ENCODE results near the gene PNMA8C. TPM values are rescaled to one million over a fixed set of nuclear protein-coding genes. Genes with fewer than 3 reads are reported as not detected.

The PNMA8C gene
- total RNA-seq, 1 experiment from 2014 or later: not detected

DNA sequence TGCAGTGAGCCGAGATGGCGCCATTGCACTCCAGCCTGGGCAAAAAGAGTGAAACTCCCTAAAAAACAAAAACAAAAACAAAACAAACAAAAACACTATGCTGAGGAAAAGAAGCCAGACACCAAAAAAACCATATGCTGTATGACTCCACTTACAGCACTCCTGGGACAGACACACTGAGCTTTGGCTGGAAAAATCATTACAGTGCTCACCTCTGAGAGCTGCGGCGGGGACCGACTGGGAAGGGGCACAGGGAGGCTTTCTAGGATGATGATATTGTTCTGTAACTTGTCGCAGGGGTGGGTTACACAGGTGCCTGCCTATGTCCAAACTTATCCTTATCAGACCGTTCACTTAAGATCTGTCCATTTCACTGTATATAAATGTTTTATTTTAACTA is 34.8 kb upstream of the PNMA8C start:
- CTCF ChIA-PET: no interaction called here
- H3K4me1 ChIP-seq (ENCODE audit: insufficient read depth, low read length): peaks cover 13% of the 10 kb centered on the region
- POLR2A ChIA-PET (ENCODE audit: unreplicated experiment): no interaction called here
- H3K9me3 ChIP-seq (ENCODE audit: low read length): no peaks in the 10 kb centered on the region
- ATAC-seq (no peak), DNase-seq (no peak)
- H2AFZ ChIP-seq (ENCODE audit: low read length): no peak overlapping the region
- no peaks in the 10 kb centered on the region for H3K27me3 ChIP-seq (ENCODE audit: low read length)
- no peak overlapping the region for H3K9ac ChIP-seq (ENCODE audit: low read length)
- no peaks in the 10 kb centered on the region for H3F3A ChIP-seq (ENCODE audit: low read length, unreplicated experiment)
- H4K20me1 ChIP-seq (ENCODE audit: low read length): no peaks in the 10 kb centered on the region
- H3K36me3 ChIP-seq (ENCODE audit: low read depth, low read length): no peaks in the 10 kb centered on the region
- H3K79me2 ChIP-seq (ENCODE audit: low read length): no peaks in the 10 kb centered on the region
- no peak for TF ChIP-seq EZH2phosphoT487 (IDR thresholded peaks at IDR 0.05; ENCODE audit: borderline replicate concordance, low read length)
- no peak for TF ChIP-seq EZH2 (IDR thresholded peaks at IDR 0.05; ENCODE audit: low read length, unreplicated experiment)
- TF ChIP-seq, protein P1, sequence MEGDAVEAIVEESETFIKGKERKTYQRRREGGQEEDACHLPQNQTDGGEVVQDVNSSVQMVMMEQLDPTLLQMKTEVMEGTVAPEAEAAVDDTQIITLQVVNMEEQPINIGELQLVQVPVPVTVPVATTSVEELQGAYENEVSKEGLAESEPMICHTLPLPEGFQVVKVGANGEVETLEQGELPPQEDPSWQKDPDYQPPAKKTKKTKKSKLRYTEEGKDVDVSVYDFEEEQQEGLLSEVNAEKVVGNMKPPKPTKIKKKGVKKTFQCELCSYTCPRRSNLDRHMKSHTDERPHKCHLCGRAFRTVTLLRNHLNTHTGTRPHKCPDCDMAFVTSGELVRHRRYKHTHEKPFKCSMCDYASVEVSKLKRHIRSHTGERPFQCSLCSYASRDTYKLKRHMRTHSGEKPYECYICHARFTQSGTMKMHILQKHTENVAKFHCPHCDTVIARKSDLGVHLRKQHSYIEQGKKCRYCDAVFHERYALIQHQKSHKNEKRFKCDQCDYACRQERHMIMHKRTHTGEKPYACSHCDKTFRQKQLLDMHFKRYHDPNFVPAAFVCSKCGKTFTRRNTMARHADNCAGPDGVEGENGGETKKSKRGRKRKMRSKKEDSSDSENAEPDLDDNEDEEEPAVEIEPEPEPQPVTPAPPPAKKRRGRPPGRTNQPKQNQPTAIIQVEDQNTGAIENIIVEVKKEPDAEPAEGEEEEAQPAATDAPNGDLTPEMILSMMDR (conservative IDR thresholded peaks at IDR 0.05; ENCODE audit: low read depth, low read length): no peak
- BruUV-seq (replicated peaks): no TSS peak
- H3K4me2 ChIP-seq (ENCODE audit: low read length): no peak overlapping the region
- intact Hi-C loops (cut with micrococcal nuclease): no loop called here
- H3K27ac ChIP-seq (ENCODE audit: low read length): no peak overlapping the region
- H3K9me2 ChIP-seq (replicated peaks; ENCODE audit: low read length): no peaks in the 10 kb centered on the region
- H3K4me3 ChIP-seq (ENCODE audit: low read length): no peak overlapping the region

GRCh38 chr19:46461537-46461936 is 32.8 kb upstream of the PNMA8C start:
- no peaks in the 10 kb centered on the region for H3K9me2 ChIP-seq (replicated peaks; ENCODE audit: low read length)
- CTCF ChIA-PET: no interaction called here
- no peaks in the 10 kb centered on the region for H3F3A ChIP-seq (ENCODE audit: low read length, unreplicated experiment)
- no TSS peak for BruUV-seq (replicated peaks)
- H3K27ac ChIP-seq (ENCODE audit: low read length): no peak overlapping the region
- H4K20me1 ChIP-seq (ENCODE audit: low read length): no peaks in the 10 kb centered on the region
- DNase-seq (no peak), ATAC-seq (no peak)
- H2AFZ ChIP-seq (ENCODE audit: low read length): no peak overlapping the region
- H3K9ac ChIP-seq (ENCODE audit: low read length): no peak overlapping the region
- H3K4me2 ChIP-seq (ENCODE audit: low read length): no peak overlapping the region
- H3K79me2 ChIP-seq (ENCODE audit: low read length): no peaks in the 10 kb centered on the region
- POLR2A ChIA-PET (ENCODE audit: unreplicated experiment): no interaction called here
- peaks cover 7% of the 10 kb centered on the region for H3K4me1 ChIP-seq (ENCODE audit: insufficient read depth, low read length)
- intact Hi-C loops (cut with micrococcal nuclease): no loop called here
- H3K36me3 ChIP-seq (ENCODE audit: low read depth, low read length): no peaks in the 10 kb centered on the region
- no peaks in the 10 kb centered on the region for H3K9me3 ChIP-seq (ENCODE audit: low read length)
- H3K27me3 ChIP-seq (ENCODE audit: low read length): no peaks in the 10 kb centered on the region
- no peak for TF ChIP-seq EZH2phosphoT487 (IDR thresholded peaks at IDR 0.05; ENCODE audit: borderline replicate concordance, low read length)
- TF ChIP-seq, protein P1 (conservative IDR thresholded peaks at IDR 0.05; ENCODE audit: low read depth, low read length): no peak
- no peak for TF ChIP-seq EZH2 (IDR thresholded peaks at IDR 0.05; ENCODE audit: low read length, unreplicated experiment)
- no peak overlapping the region for H3K4me3 ChIP-seq (ENCODE audit: low read length)

- Histone ChIP-seq H3K79me2 (ENCODE audit: low read length) (no peaks in the 10 kb centered on the region), H3K4me3 (ENCODE audit: low read length) (no peak overlapping the region), H3K9me3 (ENCODE audit: low read length) (no peaks in the 10 kb centered on the region), H3K4me2 (ENCODE audit: low read length) (no peak overlapping the region), H3F3A (ENCODE audit: low read length, unreplicated experiment) (no peaks in the 10 kb centered on the region), H3K27me3 (ENCODE audit: low read length) (no peaks in the 10 kb centered on the region), H3K4me1 (ENCODE audit: insufficient read depth, low read length) (peaks cover 2% of the 10 kb centered on the region; the same call in 1 of the 2 replicates), H3K27ac (ENCODE audit: low read length) (no peak overlapping the region), H3K9me2 (replicated peaks; ENCODE audit: low read length) (no peaks in the 10 kb centered on the region), H4K20me1 (ENCODE audit: low read length) (no peaks in the 10 kb centered on the region), H3K36me3 (ENCODE audit: low read depth, low read length) (no peaks in the 10 kb centered on the region), H3K9ac (ENCODE audit: low read length) (no peak overlapping the region), H2AFZ (ENCODE audit: low read length) (no peak overlapping the region)
- CTCF ChIA-PET: no interaction called here
- ATAC-seq (no peak), DNase-seq (no peak)
- TF ChIP-seq EZH2 (IDR thresholded peaks at IDR 0.05; ENCODE audit: low read length, unreplicated experiment): no peak
- TF ChIP-seq, protein P1 (conservative IDR thresholded peaks at IDR 0.05; ENCODE audit: low read depth, low read length): no peak
- TF ChIP-seq EZH2phosphoT487 (IDR thresholded peaks at IDR 0.05; ENCODE audit: borderline replicate concordance, low read length): no peak
- no TSS peak for BruUV-seq (replicated peaks)
- POLR2A ChIA-PET (ENCODE audit: unreplicated experiment): no interaction called here
- intact Hi-C loops (cut with micrococcal nuclease): no loop called here
These were observed 32.2 kb upstream of the PNMA8C start for GRCh38 chr19:46460981-46461380.

Data from PC-3 (cell line).